SH-SY5Y (cell line): ENCODE results near the gene STAB1.
A peak's percentile ranks its signal among the peaks of the same experiment; 100 is the strongest.

Source experiments
- GATA2 ChIP-seq: IDR thresholded peaks from 2 replicates; pipeline ENCODE4 v1.6.1; 2011; ENCODE audit warnings: mild to moderate bottlenecking, low read depth, low read length
- GATA3 ChIP-seq: IDR thresholded peaks from 2 replicates; pipeline ENCODE4 v1.6.1; 2011; ENCODE audit warnings: low read depth, mild to moderate bottlenecking, low read length, moderate library complexity

STAB1 gene

GRCh38 chr3:52524752-52525679, 29.9 kb downstream of the STAB1 start:
- TF ChIP-seq GATA3 (no peak), GATA2 (no peak)

GRCh38 chr3:52525680-52526561, 30.8 kb downstream of the STAB1 start:
- no peak for TF ChIP-seq GATA2
- no peak for TF ChIP-seq GATA3

- TF ChIP-seq GATA3 (no peak), GATA2 (no peak)
Measured at GRCh38 chr3:52527039-52527731, 32.0 kb downstream of the STAB1 start.

GRCh38 chr3:52527732-52528585, 32.8 kb downstream of the STAB1 start:
- TF ChIP-seq GATA3, result no peak
- no peak for TF ChIP-seq GATA2

- TF ChIP-seq GATA2, result no peak
- no peak for TF ChIP-seq GATA3
Measured at GRCh38 chr3:52528586-52529375, 33.6 kb downstream of the STAB1 start.

GRCh38 chr3:52529376-52530333, 34.5 kb downstream of the STAB1 start:
- TF ChIP-seq GATA3 (no peak), GATA2 (peak; percentile 64)

GRCh38 chr3:52530918-52531826, 36.0 kb downstream of the STAB1 start:
- TF ChIP-seq GATA2 (no peak), GATA3 (no peak)

- TF ChIP-seq GATA3 (no peak), GATA2 (no peak)
Measured at GRCh38 chr3:52531860-52532516, 36.9 kb downstream of the STAB1 start.

GRCh38 chr3:52532517-52532837, 37.3 kb downstream of the STAB1 start:
- TF ChIP-seq GATA2, result no peak
- TF ChIP-seq GATA3, result no peak
